Frontal cortex (tissue), 4 donors: ENCODE results near the gene WDFY2. TPM values are rescaled to one million over a fixed set of nuclear protein-coding genes. Genes with fewer than 3 reads are reported as not detected.

Experiments used
- DNase-seq, 2 donors: peaks; one replicate each; pipeline ENCODE4 v3.0.0; 2012; ENCODE audit warnings: low spot score in 2 of 2
- FAIRE-seq: peaks from 2 replicates; lab custom pipeline; 2012; peaks lifted over from hg19 to GRCh38; lab: Jason Lieb, UNC
- small RNA-seq: library from RNA; depleted of rRNA; stranded (forward); fragments of <200 nt; gene quantifications from one replicate; pipeline ENCODE3, GENCODE V24; 2014
- total RNA-seq: library from RNA; depleted of rRNA; stranded (reverse); fragments of >200 nt; gene quantifications from one replicate; pipeline ENCODE4 v1.2.3, GENCODE V29; 2014
- donor health status: control.
- donor health status: control.
- donor health status: control.

Gene WDFY2
- total RNA-seq, 1 donor from 2014 or later, result 4.9 TPM

DNA sequence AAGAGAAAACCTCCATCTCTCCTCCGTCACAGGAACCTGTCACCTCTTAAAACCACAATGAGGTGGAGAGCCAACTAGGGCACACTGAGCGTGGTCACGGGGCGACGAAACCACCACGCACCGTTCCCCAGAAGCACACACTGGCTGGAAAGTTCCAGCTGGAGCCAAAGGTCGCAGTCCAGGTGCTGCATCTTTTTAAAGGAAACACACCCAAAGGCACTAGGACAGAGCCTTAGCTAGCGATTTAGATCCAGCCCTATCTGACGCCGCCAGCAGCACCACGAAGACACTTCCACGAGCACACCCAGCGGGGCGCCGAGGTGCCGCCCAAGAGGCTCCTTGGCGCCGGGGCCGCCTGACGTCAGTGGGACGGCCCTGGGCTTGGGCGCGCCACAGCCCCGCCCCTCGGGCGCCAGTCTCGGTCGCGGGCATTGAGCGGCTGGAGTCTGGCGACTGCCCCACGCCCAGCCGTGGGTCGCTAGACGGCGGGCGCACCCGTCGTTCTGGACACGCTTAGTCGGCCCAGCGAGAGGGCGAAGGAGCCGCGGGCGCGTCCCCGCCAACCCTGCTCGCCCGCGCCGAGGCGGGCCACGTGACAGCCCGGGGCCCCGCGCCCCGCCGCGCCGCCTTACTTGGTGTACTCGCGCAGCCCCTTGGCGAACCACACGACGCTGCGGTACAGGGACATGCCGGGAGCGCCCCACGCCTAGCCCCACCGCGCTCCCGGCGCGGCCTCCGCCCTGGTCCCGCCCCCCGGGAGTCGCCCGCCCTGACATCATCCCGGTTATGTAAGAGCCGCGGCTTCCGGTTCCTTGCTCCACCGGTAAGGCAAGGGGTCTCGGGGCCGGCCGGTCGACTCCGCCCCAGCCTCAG lies 219.4 kb downstream of the WDFY2 start, which contains the start of gene DHRS12:
TSS of gene DHRS12 (minus strand) at position 742 of the 873 bp plus-strand sequence. CDS start 4,504 bp downstream, outside the sequence.
- DNase-seq, result peak; percentile 92 to 94
- no peak for FAIRE-seq

- no peak for FAIRE-seq
- peak in 1 of 2 donors; percentile 37 for DNase-seq
Observed at GRCh38 chr13:51804295-51805172, 220.3 kb downstream of the WDFY2 start.

- no peak for FAIRE-seq
Observed at GRCh38 chr13:51805313-51805712, 221.1 kb downstream of the WDFY2 start.

GRCh38 chr13:51805925-51806324 lies 221.7 kb downstream of the WDFY2 start:
- no peak for DNase-seq
- FAIRE-seq, result no peak

More at GRCh38 chr13:51805313-51805712, 221.1 kb downstream of the WDFY2 start:
- DNase-seq, result no peak

DNA sequence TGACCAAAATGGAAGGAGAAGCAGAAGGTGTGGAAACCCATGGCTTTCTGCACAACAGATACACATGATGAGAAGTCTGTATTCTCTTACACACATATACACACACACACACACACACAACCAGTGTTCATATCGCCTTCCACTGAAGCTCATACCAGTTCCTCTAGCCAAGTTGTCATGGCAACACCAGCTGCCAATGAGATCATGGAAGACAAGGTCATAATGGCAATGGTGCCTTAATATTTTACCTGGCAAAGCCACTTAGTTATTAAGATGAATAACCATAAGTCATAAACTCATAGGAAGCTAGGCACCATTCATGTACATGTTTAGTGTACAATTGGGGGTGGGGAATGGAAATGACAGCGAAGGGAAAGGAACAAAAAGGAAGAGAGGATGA lies 222.3 kb downstream of the WDFY2 start:
- no peak for FAIRE-seq
- DNase-seq, result no peak

- FAIRE-seq (no peak), DNase-seq (no peak)
Observed at GRCh38 chr13:51807041-51807440, 222.8 kb downstream of the WDFY2 start.

- DNase-seq, result no peak
- no peak for FAIRE-seq
Observed at GRCh38 chr13:51808811-51809210, 224.5 kb downstream of the WDFY2 start.

- DNase-seq (no peak), FAIRE-seq (no peak)
Observed at GRCh38 chr13:51811046-51811445, 226.8 kb downstream of the WDFY2 start.

GRCh38 chr13:51811920-51812451 lies 227.7 kb downstream of the WDFY2 start:
- FAIRE-seq, result no peak

DNA sequence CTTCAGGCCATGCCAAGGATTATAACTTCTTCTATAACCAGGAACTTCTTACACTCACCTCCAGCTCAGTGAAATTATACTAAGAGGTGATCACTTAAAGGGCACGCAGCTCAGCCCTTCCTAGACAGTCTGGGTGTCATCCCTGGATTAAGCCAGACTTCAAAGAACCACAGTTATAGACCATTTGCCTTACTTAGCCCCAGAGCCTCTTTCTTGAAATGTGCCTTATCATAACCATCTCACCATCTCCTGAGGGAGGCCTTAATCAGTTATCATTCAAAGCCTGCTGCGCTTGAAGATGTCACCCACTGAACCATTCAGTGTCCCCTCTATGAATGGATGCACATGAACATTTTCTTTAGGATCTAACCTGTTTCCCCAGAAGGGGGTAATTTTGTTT lies 229.8 kb downstream of the WDFY2 start:
- FAIRE-seq, result no peak
- DNase-seq, result no peak

More at GRCh38 chr13:51811920-51812451, 227.7 kb downstream of the WDFY2 start:
- no peak for DNase-seq

- DNase-seq, result peak in 1 of 2 donors; percentile 64
- FAIRE-seq, result no peak
Observed at GRCh38 chr13:51814825-51815650, 230.8 kb downstream of the WDFY2 start.

DNA sequence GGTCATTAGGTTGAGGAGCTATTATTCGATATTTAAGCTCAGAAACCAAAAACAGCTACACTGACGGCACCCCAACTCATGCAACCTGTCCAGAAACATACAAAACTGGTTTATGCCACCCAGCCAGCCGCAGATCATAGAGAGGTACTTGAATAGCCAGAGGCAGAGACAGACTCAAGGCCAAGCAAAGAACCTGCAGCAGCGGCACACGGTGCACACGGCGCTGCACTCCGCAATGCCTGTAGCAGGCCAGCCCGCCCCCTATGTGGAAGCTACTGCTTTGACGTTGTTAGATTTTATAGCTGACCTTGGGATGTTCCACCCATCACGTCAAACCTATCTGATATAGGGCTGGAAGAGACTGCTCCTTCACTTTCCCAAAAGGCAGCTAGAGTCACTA lies 231.6 kb downstream of the WDFY2 start:
- no peak for FAIRE-seq

GRCh38 chr13:51816604-51817249 lies 232.5 kb downstream of the WDFY2 start:
- DNase-seq (no peak), FAIRE-seq (no peak)

More for the DNA sequence above, 231.6 kb downstream of the WDFY2 start:
- no peak for DNase-seq

Small RNA genes within 50 kb of the gene (small RNA-seq; reads per million reads assigned to genes)
- gene MIR4703 (not detected), gene RN7SL413P (not detected), gene RNU6-65P (not detected), gene RNY1P6 (not detected)

Other genes starting within 250 kb of the WDFY2 start
- gene SERPINE3, start 244.8 kb upstream of the WDFY2 start, total RNA-seq, result 0.41 TPM
- 39.9 TPM for gene INTS6, start 131.4 kb upstream of the WDFY2 start, total RNA-seq
- 7.3 TPM for gene DHRS12, start 219.7 kb downstream of the WDFY2 start, total RNA-seq